PC-9 (cell line): Measurements from ENCODE around the gene ZNF79.

Experiments
- CTCF ChIP-seq: fragments of 200-600 bp; sonication (generic); conservative IDR thresholded peaks from 2 replicates; pipeline ENCODE4 v1.6.1; 2017; ENCODE audit warnings: mixed run types, antibody characterized with exemption, mild to moderate bottlenecking, moderate library complexity
- EZH2 ChIP-seq: fragments of 200-600 bp; sonication (generic); IDR thresholded peaks from 2 replicates; pipeline ENCODE4 v1.8.0; 2017; ENCODE audit warnings: antibody characterized with exemption, low read depth

GRCh38 chr9:127421057-127421456 is 3.1 kb upstream of the ZNF79 start:
- TF ChIP-seq CTCF = no peak
- TF ChIP-seq EZH2 = no peak
